ENCODE results near the gene PIGL.

- TF ChIP-seq, protein P1, sequence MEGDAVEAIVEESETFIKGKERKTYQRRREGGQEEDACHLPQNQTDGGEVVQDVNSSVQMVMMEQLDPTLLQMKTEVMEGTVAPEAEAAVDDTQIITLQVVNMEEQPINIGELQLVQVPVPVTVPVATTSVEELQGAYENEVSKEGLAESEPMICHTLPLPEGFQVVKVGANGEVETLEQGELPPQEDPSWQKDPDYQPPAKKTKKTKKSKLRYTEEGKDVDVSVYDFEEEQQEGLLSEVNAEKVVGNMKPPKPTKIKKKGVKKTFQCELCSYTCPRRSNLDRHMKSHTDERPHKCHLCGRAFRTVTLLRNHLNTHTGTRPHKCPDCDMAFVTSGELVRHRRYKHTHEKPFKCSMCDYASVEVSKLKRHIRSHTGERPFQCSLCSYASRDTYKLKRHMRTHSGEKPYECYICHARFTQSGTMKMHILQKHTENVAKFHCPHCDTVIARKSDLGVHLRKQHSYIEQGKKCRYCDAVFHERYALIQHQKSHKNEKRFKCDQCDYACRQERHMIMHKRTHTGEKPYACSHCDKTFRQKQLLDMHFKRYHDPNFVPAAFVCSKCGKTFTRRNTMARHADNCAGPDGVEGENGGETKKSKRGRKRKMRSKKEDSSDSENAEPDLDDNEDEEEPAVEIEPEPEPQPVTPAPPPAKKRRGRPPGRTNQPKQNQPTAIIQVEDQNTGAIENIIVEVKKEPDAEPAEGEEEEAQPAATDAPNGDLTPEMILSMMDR (conservative IDR thresholded peaks at IDR 0.05; ENCODE audit: low read depth, low read length), result no peak
- TF ChIP-seq, protein P2, sequence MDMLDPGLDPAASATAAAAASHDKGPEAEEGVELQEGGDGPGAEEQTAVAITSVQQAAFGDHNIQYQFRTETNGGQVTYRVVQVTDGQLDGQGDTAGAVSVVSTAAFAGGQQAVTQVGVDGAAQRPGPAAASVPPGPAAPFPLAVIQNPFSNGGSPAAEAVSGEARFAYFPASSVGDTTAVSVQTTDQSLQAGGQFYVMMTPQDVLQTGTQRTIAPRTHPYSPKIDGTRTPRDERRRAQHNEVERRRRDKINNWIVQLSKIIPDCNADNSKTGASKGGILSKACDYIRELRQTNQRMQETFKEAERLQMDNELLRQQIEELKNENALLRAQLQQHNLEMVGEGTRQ (IDR thresholded peaks at IDR 0.05; ENCODE audit: low read depth, low read length), result no peak
- TF ChIP-seq RFX5 (IDR thresholded peaks at IDR 0.05; ENCODE audit: low read depth, low read length) (no peak), MXI1 (IDR thresholded peaks at IDR 0.05; ENCODE audit: borderline replicate concordance, low read depth, low read length) (no peak), POLR2A (IDR thresholded peaks at IDR 0.05; ENCODE audit: low read depth, low read length) (no peak), RAD21 (IDR thresholded peaks at IDR 0.05; ENCODE audit: low read length) (no peak), MAZ (IDR thresholded peaks at IDR 0.05; ENCODE audit: borderline replicate concordance, low read depth, low read length) (no peak), MAFK (IDR thresholded peaks at IDR 0.05; ENCODE audit: low read depth, low read length) (no peak), RCOR1 (IDR thresholded peaks at IDR 0.05; ENCODE audit: insufficient replicate concordance, low read length) (no peak), BHLHE40 (IDR thresholded peaks at IDR 0.05; ENCODE audit: low read depth, low read length) (no peak), SMC3 (IDR thresholded peaks at IDR 0.05; ENCODE audit: low read depth, low read length) (no peak)
Observed at GRCh38 chr17:16232391-16232790, 15.4 kb downstream of the PIGL start.
